Mucosa of descending colon (tissue), 3 donors: ENCODE measurements around the gene PPP6R3. TPM values are rescaled to one million over a fixed set of nuclear protein-coding genes. Genes with fewer than 3 reads are reported as not detected.

Source experiments
- ATAC-seq: fragments of 200-7000 bp; cut with Tn5 transposase; one replicate; pipeline ENCODE4 v1.9.1; 2020; ENCODE audit warnings: mild to moderate bottlenecking, moderate library complexity
- DNase-seq, 3 donors: peaks; one replicate each; pipeline ENCODE4 v3.0.0-alpha.2; 2020
- H3K36me3 ChIP-seq: fragments of 200-600 bp; one replicate; pipeline ENCODE4 v1.8.0; 2021; ENCODE audit warnings: low read depth, mild to moderate bottlenecking
- H3K4me1 ChIP-seq: fragments of 200-600 bp; one replicate; pipeline ENCODE4 v1.8.0; 2021; ENCODE audit warnings: low read depth, mild to moderate bottlenecking
- H3K4me3 ChIP-seq: fragments of 200-600 bp; one replicate; pipeline ENCODE4 v1.8.0; 2021; ENCODE audit warnings: mild to moderate bottlenecking
- H3K9me3 ChIP-seq: fragments of 200-600 bp; one replicate; pipeline ENCODE4 v1.8.0; 2021; ENCODE audit warnings: mild to moderate bottlenecking
- intact Hi-C, 2 donors: fragments of 100-400 bp; cut with DNase I in 1 of 2; cut with micrococcal nuclease in 1 of 2; formaldehyde crosslinking; loops; one replicate each; pipeline versions ENCODE4 v1.11.0 to v1.11.1; 2022; cut with DNase I, micrococcal nuclease
- total RNA-seq, 3 donors: library from RNA; stranded (reverse); fragmentation: NEBNext Ultra II Directional in 2 of 3; extraction: Animal tissue kit (Norgen Biotek cat#: 25700) in 2 of 3; gene quantifications; one replicate each; pipeline versions ENCODE4 v1.2.1 to v1.2.4, GENCODE V29; 2021 to 2023
- TF ChIP-seq, protein P1 (sequence below): fragments of 200-600 bp; IDR thresholded peaks from one replicate; pipeline ENCODE4 v1.8.0; 2022; ENCODE audit warnings: antibody characterized with exemption, mild to moderate bottlenecking
- donor health status: DM: no; HTN: no; CAD: no; lungs with moderate emphysema.
- donor health status: DM: no; HTN: no; CAD: no.
- donor health status: DM: no; HTN: yes; CAD: no.

PPP6R3 gene
- total RNA-seq, 3 donors from 2014 or later, result 107 to 141 (median 115) TPM

DNA sequence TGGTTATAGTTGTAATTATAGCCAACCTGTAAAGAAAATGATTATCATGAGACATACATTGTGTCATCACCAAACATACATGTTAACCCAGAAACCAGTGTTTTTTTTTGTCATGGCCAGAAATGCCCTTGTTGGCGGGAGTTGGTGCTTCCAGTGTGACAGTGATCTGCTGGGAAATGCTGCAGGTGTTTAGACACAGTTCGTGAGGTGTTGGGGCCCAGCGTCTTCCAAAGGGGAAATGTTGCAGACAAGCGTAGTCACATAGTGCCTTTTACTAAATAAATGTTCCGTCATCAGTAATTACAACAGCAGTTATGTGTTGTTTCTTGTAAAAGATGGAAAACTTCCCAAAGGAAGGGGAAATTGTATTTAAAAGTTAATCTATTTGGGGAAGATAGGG is 131.2 kb downstream of the PPP6R3 start:
- intact Hi-C loops, result no loop called here
- H3K36me3 ChIP-seq, result peaks cover 8% of the 10 kb centered on the region
- H3K9me3 ChIP-seq, result no peaks in the 10 kb centered on the region
- DNase-seq, result no peak
- TF ChIP-seq, protein P1, sequence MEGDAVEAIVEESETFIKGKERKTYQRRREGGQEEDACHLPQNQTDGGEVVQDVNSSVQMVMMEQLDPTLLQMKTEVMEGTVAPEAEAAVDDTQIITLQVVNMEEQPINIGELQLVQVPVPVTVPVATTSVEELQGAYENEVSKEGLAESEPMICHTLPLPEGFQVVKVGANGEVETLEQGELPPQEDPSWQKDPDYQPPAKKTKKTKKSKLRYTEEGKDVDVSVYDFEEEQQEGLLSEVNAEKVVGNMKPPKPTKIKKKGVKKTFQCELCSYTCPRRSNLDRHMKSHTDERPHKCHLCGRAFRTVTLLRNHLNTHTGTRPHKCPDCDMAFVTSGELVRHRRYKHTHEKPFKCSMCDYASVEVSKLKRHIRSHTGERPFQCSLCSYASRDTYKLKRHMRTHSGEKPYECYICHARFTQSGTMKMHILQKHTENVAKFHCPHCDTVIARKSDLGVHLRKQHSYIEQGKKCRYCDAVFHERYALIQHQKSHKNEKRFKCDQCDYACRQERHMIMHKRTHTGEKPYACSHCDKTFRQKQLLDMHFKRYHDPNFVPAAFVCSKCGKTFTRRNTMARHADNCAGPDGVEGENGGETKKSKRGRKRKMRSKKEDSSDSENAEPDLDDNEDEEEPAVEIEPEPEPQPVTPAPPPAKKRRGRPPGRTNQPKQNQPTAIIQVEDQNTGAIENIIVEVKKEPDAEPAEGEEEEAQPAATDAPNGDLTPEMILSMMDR, result no peak
- H3K4me1 ChIP-seq, result no peaks in the 10 kb centered on the region
- H3K4me3 ChIP-seq, result no peak overlapping the region
- ATAC-seq, result no peak

DNA sequence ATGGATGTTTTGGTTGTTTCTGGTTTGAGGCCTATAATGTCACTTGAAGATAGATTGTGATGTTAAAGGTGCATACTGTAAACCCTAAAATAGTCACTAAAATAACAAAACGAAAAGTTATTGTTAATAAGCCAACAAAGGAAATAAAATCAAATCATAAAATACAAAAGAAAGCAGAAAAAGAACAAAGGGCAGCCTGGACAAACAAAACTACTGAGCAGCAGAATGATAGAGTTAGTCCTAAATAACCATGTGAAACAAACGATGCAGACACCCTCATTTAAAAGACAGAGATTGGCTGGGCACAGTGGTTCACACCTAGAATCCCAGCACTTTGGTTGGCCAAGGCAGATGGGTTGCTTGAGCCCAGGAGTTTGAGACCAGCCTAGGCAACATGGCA is 132.9 kb downstream of the PPP6R3 start:
- no peak for ATAC-seq
- H3K36me3 ChIP-seq, result peaks cover 14% of the 10 kb centered on the region
- intact Hi-C loops, result no loop called here
- no peaks in the 10 kb centered on the region for H3K9me3 ChIP-seq
- no peak overlapping the region for H3K4me3 ChIP-seq
- TF ChIP-seq, protein P1, result no peak
- H3K4me1 ChIP-seq, result no peaks in the 10 kb centered on the region
- no peak for DNase-seq

DNA sequence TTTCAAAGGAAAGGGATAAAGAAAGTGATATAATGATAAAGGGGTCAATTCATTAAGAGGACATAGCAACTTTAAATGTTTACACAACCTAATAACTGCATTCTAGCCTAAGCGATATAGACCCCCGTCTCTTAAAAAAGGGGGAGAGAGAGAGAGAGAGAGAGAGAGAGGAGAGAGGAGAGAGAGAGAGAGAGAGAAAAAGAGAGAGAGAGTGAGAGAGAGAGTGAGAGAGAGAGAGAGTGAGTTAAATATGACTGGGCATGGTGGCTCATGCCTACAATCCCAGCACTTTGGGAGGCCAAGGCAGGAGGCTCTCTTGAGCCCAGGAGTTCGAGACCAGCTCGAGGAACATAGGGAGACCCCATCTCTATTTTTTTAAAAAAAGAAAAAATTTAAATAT is 133.6 kb downstream of the PPP6R3 start:
- H3K4me1 ChIP-seq, result no peaks in the 10 kb centered on the region
- H3K9me3 ChIP-seq, result no peaks in the 10 kb centered on the region
- TF ChIP-seq, protein P1, result no peak
- ATAC-seq (no peak), DNase-seq (no peak)
- H3K36me3 ChIP-seq, result peaks cover 14% of the 10 kb centered on the region
- H3K4me3 ChIP-seq, result no peak overlapping the region
- intact Hi-C loops, result no loop called here

DNA sequence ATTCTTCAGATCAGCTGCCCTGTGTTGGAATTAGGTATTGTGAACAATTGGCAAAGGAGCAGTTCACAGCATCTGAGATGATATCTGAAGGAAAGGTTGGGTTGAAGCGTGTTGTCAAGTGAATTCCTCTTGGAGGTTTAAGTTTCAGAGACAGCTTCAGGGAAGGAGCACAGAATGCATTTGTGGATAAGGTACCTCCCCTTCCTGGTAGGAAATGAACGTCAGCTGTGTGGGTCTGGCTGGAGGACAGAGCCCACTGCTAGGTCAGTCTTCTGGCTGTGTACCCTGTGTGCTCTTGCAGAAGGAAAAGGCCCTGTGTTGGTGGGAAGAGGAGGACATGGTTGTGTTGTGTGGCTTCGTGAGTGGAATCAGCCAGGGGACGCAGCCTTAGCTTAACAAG is 135.7 kb downstream of the PPP6R3 start:
- TF ChIP-seq, protein P1, result no peak
- H3K36me3 ChIP-seq, result peaks cover 14% of the 10 kb centered on the region
- H3K9me3 ChIP-seq, result no peaks in the 10 kb centered on the region
- H3K4me3 ChIP-seq, result no peak overlapping the region
- intact Hi-C loops, result no loop called here
- H3K4me1 ChIP-seq, result no peaks in the 10 kb centered on the region
- ATAC-seq (no peak), DNase-seq (no peak)

DNA sequence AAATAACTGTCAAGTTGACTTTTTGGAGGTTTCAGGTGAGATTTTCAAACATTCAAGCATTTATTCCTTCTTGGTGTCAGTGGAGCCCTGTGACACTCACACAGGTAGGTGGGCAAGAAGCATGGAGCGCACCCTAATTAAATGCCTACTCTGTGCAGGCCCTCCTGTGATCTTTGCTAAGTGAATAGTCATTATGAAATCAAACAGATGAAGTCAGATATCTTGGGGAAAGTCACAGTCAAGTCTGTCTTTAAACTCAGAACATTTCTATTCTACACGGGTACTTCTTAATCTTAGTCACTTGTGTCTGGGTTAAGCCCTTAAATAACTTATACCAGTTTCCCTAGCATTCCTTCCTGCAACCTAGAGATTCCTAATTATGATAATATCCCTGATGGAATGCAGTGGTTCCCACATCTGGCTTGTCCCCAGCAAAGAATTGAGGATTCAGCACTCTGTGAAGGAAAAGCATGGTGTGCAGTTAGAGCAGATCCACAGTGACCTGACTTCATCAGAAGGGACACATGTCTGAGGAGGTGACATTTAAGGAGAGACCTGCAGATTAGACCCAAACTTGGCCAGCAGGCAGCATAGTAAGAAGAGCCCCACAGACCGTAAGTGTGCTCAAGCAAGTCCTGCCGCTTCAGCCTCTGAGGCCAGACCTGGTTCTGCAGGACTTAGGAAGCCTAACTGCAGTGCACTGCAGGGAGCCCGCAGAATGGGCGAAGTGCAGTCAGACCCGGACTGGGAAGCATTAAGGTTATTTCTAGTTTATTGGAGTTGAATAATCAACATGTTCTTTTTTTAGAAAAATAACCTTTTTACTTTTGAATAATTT is 138.5 kb downstream of the PPP6R3 start:
- peaks cover 10% of the 10 kb centered on the region for H3K36me3 ChIP-seq
- intact Hi-C loops, result no loop called here
- TF ChIP-seq, protein P1, result no peak

More for the DNA sequence above, 138.5 kb downstream of the PPP6R3 start:
- ATAC-seq, result no peak
- Histone ChIP-seq H3K4me1 (no peaks in the 10 kb centered on the region), H3K4me3 (no peak overlapping the region), H3K9me3 (no peaks in the 10 kb centered on the region)
- no peak for DNase-seq
